HepG2 (cell line): ENCODE measurements around the gene FAM83C. TPM values are rescaled to one million over a fixed set of nuclear protein-coding genes. Genes with fewer than 3 reads are reported as not detected.

Source experiments
- ATAC-seq: fragments of 200-7000 bp; cut with Tn5 transposase; 3 replicates; pipeline ENCODE4 v1.9.1; 2020; ENCODE audit warnings: mild to moderate bottlenecking, moderate library complexity
- BruUV-seq: library from RNA; stranded (reverse); fragments of 400-500 nt; replicated peaks from 2 replicates; lab custom pipeline; 2021; lab: Mats Ljungman, UMichigan
- CTCF ChIA-PET: fragments of 300-600 bp; formaldehyde crosslinking; extraction: SDS; loops from one replicate; lab custom pipeline; 2021; ENCODE audit warnings: low total read pairs, inconsistent platforms, low intra/inter-chr PET ratio; lab: Yijun Ruan, JAX
- POLR2A ChIA-PET: fragments of 350-600 bp; sonication (Branson Sonifier 250); formaldehyde crosslinking; loops from one replicate; lab custom pipeline; 2020; ENCODE audit warnings: antibody characterized with exemption, inconsistent platforms; lab: Yijun Ruan, JAX
- DNase-seq: peaks from one replicate; pipeline ENCODE4 v3.0.0-alpha.2; 2015; ENCODE audit warnings: low spot score
- FAIRE-seq: peaks from 3 replicates; lab custom pipeline; 2011; peaks lifted over from hg19 to GRCh38; lab: Jason Lieb, UNC
- H2AFZ ChIP-seq: one replicate; pipeline ENCODE4 v1.6.1; 2011; ENCODE audit warnings: low read length, inconsistent platforms
- H3K27ac ChIP-seq: fragments of 300-600 bp; 3 replicates; pipeline ENCODE4 v1.8.0; 2011; ENCODE audit warnings: mixed run types, mild to moderate bottlenecking, mixed read lengths, low read length, inconsistent platforms; ENCODE audit not compliant: insufficient read depth; ENCODE audit errors: extremely low read length
- H3K27me3 ChIP-seq, 2 experiments: fragments of 200-600 bp in 1 of 2; 2 replicates in 1 of 2; 3 replicates in 1 of 2; pipeline versions ENCODE4 v1.6.0 to v1.8.0; 2011; ENCODE audit warnings: low read length in 2 of 2, mild to moderate bottlenecking in 2 of 2, moderate library complexity in 2 of 2, inconsistent platforms in 1 of 2; ENCODE audit not compliant: insufficient read depth in 2 of 2, control insufficient read depth in 1 of 2
- H3K36me3 ChIP-seq, 2 experiments: fragments of 200-600 bp in 1 of 2; replicated peaks in 1 of 2; 2 replicates in 1 of 2; 3 replicates in 1 of 2; pipeline versions ENCODE4 v1.5.1 to v1.8.0; 2011; ENCODE audit warnings: low read length in 2 of 2, inconsistent platforms in 1 of 2; ENCODE audit not compliant: insufficient read depth in 2 of 2, control insufficient read depth in 1 of 2
- H3K4me1 ChIP-seq: 2 replicates; pipeline ENCODE4 v1.5.1; 2012; ENCODE audit warnings: low read length, inconsistent platforms; ENCODE audit not compliant: insufficient read depth
- H3K4me2 ChIP-seq: 2 replicates; pipeline ENCODE4 v1.6.0; 2011; ENCODE audit warnings: low read depth, low read length, inconsistent platforms
- H3K4me3 ChIP-seq, 3 experiments: fragments of 200-600 bp in 1 of 3; sonication (generic), shearing (Covaris generic) in 1 of 3; replicated peaks in 1 of 3; 2 replicates each; pipeline ENCODE4 v1.5.1; 2011 to 2016; ENCODE audit warnings: low read length in 3 of 3, inconsistent platforms in 2 of 3, low read depth in 2 of 3, mild to moderate bottlenecking in 2 of 3, control low read depth in 1 of 3, mixed read lengths in 1 of 3; ENCODE audit not compliant: insufficient read depth in 1 of 3
- H3K79me2 ChIP-seq: one replicate; pipeline ENCODE4 v1.6.1; 2011; ENCODE audit warnings: low read length, inconsistent platforms; ENCODE audit not compliant: insufficient read depth
- H3K9ac ChIP-seq: 2 replicates; pipeline ENCODE4 v1.6.0; 2011; ENCODE audit warnings: mild to moderate bottlenecking, low read depth, low read length, inconsistent platforms; ENCODE audit not compliant: insufficient read depth
- H3K9me3 ChIP-seq: 2 replicates; pipeline ENCODE4 v1.5.1; 2012; ENCODE audit warnings: mild to moderate bottlenecking, low read length
- H4K20me1 ChIP-seq: 2 replicates; pipeline ENCODE4 v1.6.0; 2011; ENCODE audit warnings: inconsistent platforms, mild to moderate bottlenecking, low read length, moderate library complexity; ENCODE audit not compliant: insufficient read depth
- HNRNPH1 ChIP-seq: fragments of 200-400 bp; formaldehyde crosslinking; optimal IDR thresholded peaks from 2 replicates; pipeline ENCODE3; 2017; ENCODE audit warnings: mild to moderate bottlenecking, low read depth, low read length
- ZBTB38 ChIP-seq: sonication (generic); formaldehyde crosslinking; IDR thresholded peaks from 2 replicates; pipeline ENCODE4 v1.5.1; 2020; ENCODE audit warnings: mild to moderate bottlenecking, missing genetic modification reagents
- ZNF768 ChIP-seq: sonication (generic); formaldehyde crosslinking; IDR thresholded peaks from 2 replicates; pipeline ENCODE4 v1.4.0; 2020; ENCODE audit warnings: missing genetic modification reagents
- ZSCAN29 ChIP-seq: sonication (generic); formaldehyde crosslinking; conservative IDR thresholded peaks from 2 replicates; pipeline ENCODE4 v1.4.0; 2020; ENCODE audit warnings: mild to moderate bottlenecking, missing genetic modification reagents
- WGBS: methylation state at CpG from one replicate; pipeline ENCODE4 v1.1.6; 2017; ENCODE audit warnings: low lambda C conversion rate; 5-methylcytosine and 5-hydroxymethylcytosine counted together
- in situ Hi-C: cut with HindIII; loops from 2 replicates; pipeline ENCODE4 v1.10.0; 2017; ENCODE audit warnings: low pct_unique_long_range_greater_than_20kb; ENCODE audit not compliant: extremely low pct_ligation_motif_present
- intact Hi-C: fragments of 100-400 bp; cut with micrococcal nuclease; formaldehyde crosslinking; loops from one replicate; pipeline ENCODE4 v1.10.0; 2022; ENCODE audit not compliant: unreplicated experiment
- polyA plus RNA-seq, 8 experiments: library from polyadenylated mRNA; depleted of rRNA in 3 of 8; stranded (reverse) in 7 of 8; unstranded in 1 of 8; fragments of >200 nt; fragmentation: Illumina TruSeq in 4 of 8; extraction: Trizol in 4 of 8; gene quantifications; 2 replicates each; pipeline versions ENCODE4 v1.2.1 to v1.2.3, GENCODE V29; 2011 to 2016; ENCODE audit warnings: low read depth in 4 of 8, missing spikeins in 1 of 8, mixed read lengths in 1 of 8; ENCODE audit not compliant: insufficient read depth in 1 of 8
- total RNA-seq, 5 experiments: library from RNA; depleted of rRNA; stranded (reverse); fragments of >200 nt; fragmentation: Illumina TruSeq; extraction: Trizol; gene quantifications; 2 replicates each; pipeline ENCODE4 v1.2.3, GENCODE V29; 2016; ENCODE audit warnings: low read depth in 1 of 5

FAM83C gene
- total and polyA plus RNA-seq, 2 of the 13 experiments (the other 11 are each of a cell fraction or from before 2014, with no cell fraction given): 0.04 TPM; not detected in 1

DNA sequence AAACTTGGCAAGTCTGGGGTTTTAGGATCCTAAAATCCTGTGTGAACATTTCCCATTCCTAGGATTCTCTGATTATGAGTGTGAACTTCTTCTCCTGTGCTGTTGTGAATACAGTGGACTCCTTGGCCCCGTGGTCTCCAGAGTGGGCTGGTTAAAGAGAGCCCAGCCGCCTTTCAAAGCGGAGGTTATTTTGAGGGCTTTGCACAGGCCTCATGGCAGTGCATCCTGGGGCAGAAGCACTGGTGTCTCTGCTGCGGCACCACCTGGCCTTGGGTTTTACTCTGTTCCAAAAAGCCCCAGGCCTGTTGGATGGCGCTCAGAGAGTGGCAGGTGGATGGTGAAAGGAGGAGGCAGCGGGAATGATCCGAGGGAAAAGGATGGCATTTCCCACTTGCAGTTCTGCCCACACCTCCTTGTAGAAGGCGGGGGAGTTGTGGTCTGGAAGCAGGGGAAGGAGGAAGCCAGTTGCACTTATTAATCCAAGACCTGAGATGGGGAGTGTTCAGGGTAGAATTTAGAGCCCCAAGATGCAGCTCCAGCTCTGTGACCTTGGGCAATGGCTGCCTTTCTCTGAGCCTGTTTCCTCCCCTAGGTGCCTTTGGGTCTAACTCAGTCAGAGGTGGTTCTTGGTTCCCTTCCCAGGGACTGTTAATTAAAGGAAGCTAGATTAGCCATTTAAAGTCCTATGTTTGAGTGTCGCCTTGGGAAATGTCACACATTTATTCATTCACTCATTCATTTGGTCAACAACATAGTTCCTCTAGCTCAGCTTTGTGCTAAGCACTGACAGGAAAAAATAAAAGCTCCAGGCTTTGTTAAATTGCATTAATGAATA lies 43.4 kb downstream of the FAM83C start:
- intact Hi-C loops: no loop called here
- H3K9ac ChIP-seq: no peak overlapping the region
- TF ChIP-seq HNRNPH1 (no peak), ZNF768 (CRISPR knock-in tag) (0 out of 2 replicates have a peak, but pooled peaks have one; percentile 11)
- TF ChIP-seq, all 625 proteins: peak for 1
- ATAC-seq (peak; percentile 41), DNase-seq (no peak), FAIRE-seq (peak; percentile 28)
- POLR2A ChIA-PET: no interaction called here
- Histone ChIP-seq H3K27ac (no peak overlapping the region), H3K79me2 (no peaks in the 10 kb centered on the region), H3K36me3 (no peaks in the 10 kb centered on the region), H3K9me3 (no peaks in the 10 kb centered on the region), H3K4me1 (peaks cover 7% of the 10 kb centered on the region), H3K27me3 (no peaks in the 10 kb centered on the region), H3K4me2 (no peak overlapping the region), H2AFZ (no peak overlapping the region), H4K20me1 (no peaks in the 10 kb centered on the region), H3K4me3 (no peak overlapping the region)
- CTCF ChIA-PET: no interaction called here
- WGBS: 56% methylated on average over 9 of the region's 9 CpGs
- no TSS peak for BruUV-seq
- in situ Hi-C loops: no loop called here

DNA sequence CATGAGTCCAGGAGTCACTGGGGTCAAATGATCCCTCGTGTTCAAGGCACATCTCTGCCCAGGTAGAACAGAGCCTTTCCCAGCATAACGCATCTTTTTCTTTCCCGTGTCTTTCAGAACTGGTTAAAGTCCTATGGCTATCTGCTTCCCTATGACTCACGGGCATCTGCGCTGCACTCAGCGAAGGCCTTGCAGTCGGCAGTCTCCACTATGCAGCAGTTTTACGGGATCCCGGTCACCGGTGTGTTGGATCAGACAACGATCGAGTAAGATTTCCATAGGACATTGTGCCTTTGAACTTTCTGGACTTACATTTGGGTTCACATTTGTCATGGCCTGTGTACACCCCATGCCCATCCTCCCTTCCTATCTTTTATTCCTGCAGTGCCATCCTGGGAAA lies 45.5 kb downstream of the FAM83C start:
- Histone ChIP-seq H3K27me3 (no peaks in the 10 kb centered on the region), H3K9ac (no peak overlapping the region), H3K27ac (no peak overlapping the region), H3K79me2 (no peaks in the 10 kb centered on the region), H3K9me3 (no peaks in the 10 kb centered on the region), H3K36me3 (no peaks in the 10 kb centered on the region), H3K4me1 (peaks cover 7% of the 10 kb centered on the region), H3K4me2 (no peak overlapping the region), H4K20me1 (no peaks in the 10 kb centered on the region), H2AFZ (no peak overlapping the region), H3K4me3 (no peak overlapping the region)
- ChIA-PET POLR2A (no interaction called here), CTCF (no interaction called here)
- ATAC-seq (peak; percentile 25; the same call in 1 of the 3 replicates), FAIRE-seq (peak; percentile 44), DNase-seq (no peak)
- 51% methylated on average over 12 of the region's 12 CpGs for WGBS
- BruUV-seq: no TSS peak
- intact Hi-C loops: no loop called here
- in situ Hi-C loops: no loop called here
- TF ChIP-seq ZBTB38 (CRISPR knock-in tag): 0 out of 2 replicates have a peak, but pooled peaks have one; percentile 23
- TF ChIP-seq ZSCAN29 (CRISPR knock-in tag): no peak
